Suprapubic skin (tissue), 4 donors: ENCODE data around the gene HERC5. TPM values are rescaled to one million over a fixed set of nuclear protein-coding genes. Genes with fewer than 3 reads are reported as not detected.
"Not testable (repeated sequence)": the region's sequence is repeated elsewhere in the genome, so short reads cannot be mapped to it uniquely, and the experiment has no call there.

Source experiments
- DNase-seq, 2 donors: peaks; one replicate each; pipeline ENCODE4 v3.0.0-alpha.2; 2019; ENCODE audit warnings: low spot score in 2 of 2
- H3K27ac ChIP-seq: fragments of 200-600 bp; sonication (generic); one replicate; pipeline ENCODE4 v1.5.1; 2019
- H3K27me3 ChIP-seq: fragments of 200-600 bp; sonication (generic); one replicate; pipeline ENCODE4 v1.5.1; 2019
- H3K36me3 ChIP-seq: fragments of 200-600 bp; sonication (generic); one replicate; pipeline ENCODE4 v1.5.1; 2019
- H3K4me1 ChIP-seq: fragments of 200-600 bp; sonication (generic); one replicate; pipeline ENCODE4 v1.5.1; 2019
- H3K4me3 ChIP-seq: fragments of 200-600 bp; sonication (generic); one replicate; pipeline ENCODE4 v1.5.1; 2019; ENCODE audit warnings: mild to moderate bottlenecking
- H3K9me3 ChIP-seq: fragments of 200-600 bp; sonication (generic); one replicate; pipeline ENCODE4 v1.5.1; 2019
- CTCF ChIP-seq, 2 donors: fragments of 200-600 bp in 1 of 2; fragments of 450-650 bp in 1 of 2; sonication (generic) in 1 of 2; IDR thresholded peaks; one replicate each; pipeline ENCODE4 v1.5.1; 2016 to 2019; ENCODE audit warnings: antibody characterized with exemption in 2 of 2, mild to moderate bottlenecking in 1 of 2, moderate library complexity in 1 of 2
- EP300 ChIP-seq: sonication (generic); formaldehyde crosslinking; IDR thresholded peaks from one replicate; pipeline ENCODE4 v1.6.1; 2017; ENCODE audit warnings: antibody characterized with exemption
- POLR2A ChIP-seq, 2 donors: fragments of 450-650 bp; IDR thresholded peaks; one replicate each; pipeline ENCODE4 v1.6.1; 2017; ENCODE audit warnings: antibody characterized with exemption in 2 of 2, mild to moderate bottlenecking in 2 of 2, moderate library complexity in 2 of 2
- POLR2AphosphoS5 ChIP-seq, 3 donors: sonication (generic); formaldehyde crosslinking; IDR thresholded peaks; one replicate each; pipeline ENCODE4 v1.6.1; 2017; ENCODE audit warnings: antibody characterized with exemption in 3 of 3
- WGBS: methylation state at CpG from one replicate; pipeline ENCODE4 v1.1.5; 2018; 5-methylcytosine and 5-hydroxymethylcytosine counted together
- total RNA-seq, 4 donors: library from RNA; depleted of rRNA; stranded (reverse); fragments of >200 nt; gene quantifications; one replicate each; pipeline ENCODE4 v1.1.0, GENCODE V29; 2016

HERC5 gene
- total RNA-seq, 4 donors from 2014 or later: 1.1 to 2.8 (median 1.8) TPM

DNA sequence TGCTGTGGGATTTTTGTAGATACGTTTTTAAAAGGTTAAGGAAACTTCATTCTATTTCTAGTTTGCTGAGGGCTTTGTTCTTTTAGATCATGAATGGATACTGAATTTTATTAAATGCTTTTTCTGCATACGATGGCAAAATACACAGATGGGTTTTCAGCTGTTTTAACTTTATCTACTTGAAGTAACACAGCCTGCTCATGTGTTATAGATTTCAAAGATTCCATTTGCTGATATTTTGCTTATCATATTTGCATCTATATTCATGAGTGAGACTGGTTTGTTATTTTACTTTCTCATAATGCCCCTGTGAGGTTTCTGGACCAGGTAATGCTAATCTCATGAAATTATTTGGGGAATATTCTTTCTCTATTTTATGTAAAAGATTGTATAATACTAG, 34.5 kb upstream of the HERC5 start:
- Histone ChIP-seq H3K4me1 (no peaks in the 10 kb centered on the region), H3K9me3 (no peaks in the 10 kb centered on the region), H3K27me3 (no peaks in the 10 kb centered on the region), H3K36me3 (peaks cover 8% of the 10 kb centered on the region), H3K4me3 (no peak overlapping the region), H3K27ac (no peak overlapping the region)
- DNase-seq: no peak
- TF ChIP-seq POLR2AphosphoS5 (IDR thresholded peaks at IDR 0.05): no peak
- TF ChIP-seq EP300: no peak
- TF ChIP-seq POLR2A (IDR thresholded peaks at IDR 0.05): no peak
- no peak for TF ChIP-seq CTCF (IDR thresholded peaks at IDR 0.05)
- 84% methylated on average over 2 of the region's 2 CpGs for WGBS

DNA sequence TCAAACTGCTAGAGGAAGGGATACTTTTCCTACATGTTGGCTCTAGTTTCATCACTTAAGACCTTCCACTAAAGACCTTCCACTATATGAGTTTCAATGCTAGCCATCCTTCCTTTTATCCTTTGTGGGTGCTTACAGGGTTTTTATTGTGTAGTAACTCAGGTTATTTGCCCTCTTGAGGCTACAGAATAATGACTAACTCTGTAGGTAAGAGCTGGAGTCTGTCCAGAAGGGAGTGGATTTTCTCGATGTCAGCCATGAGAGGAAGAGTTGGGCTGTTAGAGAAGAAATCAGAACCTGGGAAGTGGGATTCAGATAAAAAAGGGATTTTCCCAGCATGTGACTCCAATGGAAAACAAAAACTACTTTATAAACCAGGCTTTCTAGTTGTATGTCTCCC, 27.5 kb upstream of the HERC5 start:
- TF ChIP-seq POLR2A (IDR thresholded peaks at IDR 0.05): no peak
- no peak for TF ChIP-seq POLR2AphosphoS5 (IDR thresholded peaks at IDR 0.05)
- TF ChIP-seq CTCF (IDR thresholded peaks at IDR 0.05): no peak
- TF ChIP-seq EP300: no peak
- WGBS: 53% methylated on average over 1 of the region's 1 CpG
- Histone ChIP-seq H3K4me3 (no peak overlapping the region), H3K27ac (no peak overlapping the region), H3K9me3 (no peaks in the 10 kb centered on the region), H3K36me3 (peaks cover 15% of the 10 kb centered on the region), H3K27me3 (no peaks in the 10 kb centered on the region), H3K4me1 (no peaks in the 10 kb centered on the region)
- DNase-seq: no peak

DNA sequence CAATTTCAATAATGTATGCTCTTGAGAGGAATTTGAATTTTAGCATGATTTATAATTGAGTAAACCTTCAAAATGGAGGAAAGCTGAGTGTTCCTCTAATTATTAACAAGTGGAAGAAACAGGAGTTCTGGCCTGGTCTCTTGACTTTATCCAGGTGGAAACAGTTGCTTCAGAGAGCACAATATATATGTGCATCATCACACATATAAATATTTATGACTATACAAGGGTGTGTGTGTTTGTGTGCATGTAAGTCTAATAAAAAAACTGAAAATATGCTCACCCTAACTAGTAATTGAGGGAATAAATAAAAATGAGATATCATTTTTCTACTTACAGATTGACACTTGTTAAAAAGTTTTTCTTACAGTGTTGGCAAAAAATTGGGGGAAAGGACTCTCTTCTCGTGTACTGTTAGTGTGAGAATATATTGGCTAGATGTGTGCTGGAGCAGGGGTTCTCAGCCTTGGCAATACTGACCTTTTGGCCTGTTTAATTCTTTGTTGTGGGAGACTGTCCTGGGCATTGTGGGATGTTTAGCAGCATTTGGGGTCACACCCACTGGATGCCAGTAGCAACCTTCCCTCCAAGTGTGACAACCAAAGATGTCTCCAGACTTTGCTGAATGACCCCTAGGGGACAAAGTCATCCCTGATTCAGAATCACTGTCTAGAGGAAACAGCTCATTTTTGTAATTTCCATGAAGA, 20.8 kb upstream of the HERC5 start:
- TF ChIP-seq EP300 (no peak), CTCF (IDR thresholded peaks at IDR 0.05) (no peak), POLR2A (IDR thresholded peaks at IDR 0.05) (no peak), POLR2AphosphoS5 (IDR thresholded peaks at IDR 0.05) (no peak)
- H3K27ac ChIP-seq: no peak overlapping the region
- 97% methylated on average over 1 of the region's 1 CpG for WGBS
- no peaks in the 10 kb centered on the region for H3K27me3 ChIP-seq
- peaks cover 15% of the 10 kb centered on the region for H3K36me3 ChIP-seq
- no peak overlapping the region for H3K4me3 ChIP-seq
- H3K4me1 ChIP-seq: no peaks in the 10 kb centered on the region
- DNase-seq: no peak
- H3K9me3 ChIP-seq: no peaks in the 10 kb centered on the region

DNA sequence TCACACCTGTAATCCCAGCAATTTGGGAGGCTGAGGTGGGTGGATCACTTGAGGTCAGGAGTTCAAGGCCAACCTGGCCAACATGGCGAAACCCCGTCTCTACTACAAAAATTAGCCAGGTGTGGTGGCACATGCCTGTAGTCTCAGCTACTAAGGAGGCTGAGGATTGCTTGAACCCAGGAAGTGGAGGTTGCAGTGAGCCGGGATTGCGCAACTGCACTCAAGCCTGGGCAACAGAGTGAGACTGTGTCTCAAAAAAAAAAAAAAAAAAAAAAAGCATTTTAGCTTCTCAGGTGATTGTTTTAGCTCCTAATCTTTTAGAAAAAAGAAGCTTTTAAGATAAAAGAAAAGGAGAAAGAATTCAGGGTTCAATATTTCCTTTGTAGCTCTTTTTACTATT, 19.0 kb upstream of the HERC5 start:
- not testable (repeated sequence) for H3K9me3 ChIP-seq
- WGBS: 99% methylated on average over 4 of the region's 4 CpGs

DNA sequence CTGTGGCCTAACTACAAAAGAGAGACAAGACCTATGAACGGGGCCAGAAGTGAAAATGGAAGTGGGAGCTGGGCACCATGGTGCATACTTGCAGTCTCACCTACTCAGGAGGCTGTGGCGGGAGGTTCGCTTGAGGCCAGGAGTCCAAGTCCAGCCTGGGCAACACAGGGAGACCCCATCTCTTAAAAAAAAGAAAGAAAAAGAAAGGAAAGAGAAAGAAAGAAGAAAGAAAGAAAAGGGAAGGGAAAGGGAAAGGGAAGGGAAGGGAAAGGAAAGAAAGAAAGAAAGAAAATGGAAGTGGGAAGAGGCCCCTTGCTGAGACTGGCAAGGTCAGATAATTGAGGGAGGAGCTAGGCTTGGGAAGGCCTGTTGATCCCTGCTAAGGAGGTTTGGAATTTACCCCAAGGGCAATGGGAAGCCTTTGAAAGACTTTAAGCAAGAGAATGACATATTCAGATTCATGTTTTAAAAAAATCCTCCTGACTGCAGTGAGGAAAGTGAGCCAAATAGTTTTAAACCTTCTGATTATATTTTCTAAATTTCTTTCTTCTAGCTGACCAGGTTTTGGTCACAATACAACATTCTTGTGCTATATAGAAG, 17.7 kb upstream of the HERC5 start:
- no peak overlapping the region for H3K4me3 ChIP-seq
- H3K4me1 ChIP-seq: no peaks in the 10 kb centered on the region
- TF ChIP-seq CTCF (IDR thresholded peaks at IDR 0.05) (no peak), EP300 (no peak), POLR2A (IDR thresholded peaks at IDR 0.05) (no peak), POLR2AphosphoS5 (IDR thresholded peaks at IDR 0.05) (no peak)
- no peaks in the 10 kb centered on the region for H3K27me3 ChIP-seq
- H3K36me3 ChIP-seq: peaks cover 4% of the 10 kb centered on the region
- no peaks in the 10 kb centered on the region for H3K9me3 ChIP-seq
- no peak overlapping the region for H3K27ac ChIP-seq
- no peak for DNase-seq
- 90% methylated on average over 3 of the region's 3 CpGs for WGBS

More for the DNA sequence above, 19.0 kb upstream of the HERC5 start:
- not testable (repeated sequence) for H3K27me3 ChIP-seq, DNase-seq, H3K27ac ChIP-seq, H3K4me1 ChIP-seq, H3K4me3 ChIP-seq
- H3K36me3 ChIP-seq: peaks cover 14% of the 10 kb centered on the region
